Progenitor cell of endocrine pancreas (in vitro differentiated cells): Measurements from ENCODE around the gene ZMYM2. TPM values are rescaled to one million over a fixed set of nuclear protein-coding genes. Genes with fewer than 3 reads are reported as not detected.
A peak's percentile ranks its signal among the peaks of the same experiment; 100 is the strongest.

Source experiments
- DNase-seq: peaks from one replicate; pipeline ENCODE4 v3.0.0; 2021; ENCODE audit warnings: low spot score; ENCODE audit not compliant: unreplicated experiment
- H3K27ac Mint-ChIP-seq: 2 replicates; pipeline ENCODE4 v1.8.0; 2021; ENCODE audit warnings: mild to moderate bottlenecking, moderate library complexity, mixed read lengths
- H3K27me3 Mint-ChIP-seq: 2 replicates; pipeline ENCODE4 v1.8.0; 2021; ENCODE audit warnings: mixed read lengths
- H3K36me3 Mint-ChIP-seq: 2 replicates; pipeline ENCODE4 v1.8.0; 2022; ENCODE audit warnings: mixed read lengths; ENCODE audit not compliant: insufficient read depth
- H3K4me1 Mint-ChIP-seq: 2 replicates; pipeline ENCODE4 v1.8.0; 2021; ENCODE audit warnings: low read depth, mixed read lengths
- H3K4me3 Mint-ChIP-seq: 2 replicates; pipeline ENCODE4 v1.8.0; 2021; ENCODE audit warnings: low read depth, mild to moderate bottlenecking, moderate library complexity, mixed read lengths
- H3K9me3 Mint-ChIP-seq: 2 replicates; pipeline ENCODE4 v1.8.0; 2021; ENCODE audit warnings: low read depth, mixed read lengths
- CTCF ChIP-seq: fragments of 200-600 bp; sonication (generic); IDR thresholded peaks from one replicate; pipeline ENCODE4 v1.5.0; 2021; ENCODE audit warnings: antibody characterized with exemption, mild to moderate bottlenecking; ENCODE audit not compliant: unreplicated experiment
- total RNA-seq: library from RNA; stranded (reverse); gene quantifications from 2 replicates; pipeline ENCODE4 v1.2.1, GENCODE V29; 2021

ZMYM2 gene
- total RNA-seq, 1 donor from 2014 or later, result 192 TPM

DNA sequence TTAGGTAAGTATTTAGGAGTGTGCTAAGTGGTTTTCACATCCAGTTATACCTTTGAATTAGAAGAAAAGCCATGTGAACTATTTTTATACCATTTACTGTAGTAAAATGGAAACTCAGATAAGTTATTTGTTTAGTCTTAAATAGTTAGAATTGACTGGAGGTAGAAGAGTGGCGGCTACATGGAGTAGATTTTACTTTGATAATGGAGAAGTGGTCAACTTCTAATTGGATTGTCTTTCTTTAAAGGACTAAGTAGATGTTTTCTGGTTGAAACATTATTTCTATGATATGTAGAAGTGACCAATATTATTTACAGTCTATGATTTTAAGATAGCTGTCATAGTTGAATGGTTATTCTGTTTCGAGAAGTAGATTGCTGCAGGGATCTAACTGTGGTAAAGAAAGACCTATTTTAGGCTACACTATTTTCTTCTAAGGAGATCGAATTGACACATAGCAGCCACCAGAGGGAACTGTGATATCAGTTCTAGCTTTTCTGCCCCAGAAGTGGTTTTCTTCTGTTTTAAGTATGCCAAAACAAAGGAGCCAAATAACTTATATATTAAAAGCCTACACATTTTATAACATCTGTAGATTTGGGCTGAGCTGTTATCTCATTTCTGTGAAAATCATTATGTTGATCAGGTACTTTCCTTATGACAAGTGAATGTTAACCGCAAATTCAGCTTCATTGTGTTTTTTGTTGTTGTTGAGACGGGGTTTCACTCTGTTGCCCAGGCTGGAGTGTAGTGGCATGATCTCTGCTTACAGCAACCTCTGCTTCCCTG, 26.1 kb downstream of the ZMYM2 start:
- TF ChIP-seq CTCF, result peak; percentile 62
- no peaks in the 10 kb centered on the region for H3K27me3 Mint-ChIP-seq
- peaks cover 21% of the 10 kb centered on the region for H3K36me3 Mint-ChIP-seq
- H3K27ac Mint-ChIP-seq, result peak overlapping the region; percentile 53
- H3K9me3 Mint-ChIP-seq, result no peaks in the 10 kb centered on the region
- peaks cover 8% of the 10 kb centered on the region for H3K4me1 Mint-ChIP-seq
- no peak overlapping the region for H3K4me3 Mint-ChIP-seq
- DNase-seq, result no peak

- H3K4me3 Mint-ChIP-seq, result no peak overlapping the region
- H3K9me3 Mint-ChIP-seq, result no peaks in the 10 kb centered on the region
- H3K4me1 Mint-ChIP-seq, result peaks cover 8% of the 10 kb centered on the region
- no peak for DNase-seq
- no peak for TF ChIP-seq CTCF
- H3K27me3 Mint-ChIP-seq, result no peaks in the 10 kb centered on the region
- H3K27ac Mint-ChIP-seq, result peak overlapping the region; percentile 20
- peaks cover 18% of the 10 kb centered on the region for H3K36me3 Mint-ChIP-seq
These were observed 26.7 kb downstream of the ZMYM2 start for GRCh38 chr13:19985219-19985556.

GRCh38 chr13:19991531-19991930, 33.0 kb downstream of the ZMYM2 start:
- H3K27ac Mint-ChIP-seq, result peak overlapping the region; percentile 79
- TF ChIP-seq CTCF, result no peak
- H3K36me3 Mint-ChIP-seq, result peaks cover 19% of the 10 kb centered on the region

GRCh38 chr13:19993024-19993423, 34.5 kb downstream of the ZMYM2 start:
- Mint-ChIP-seq H3K36me3 (peaks cover 25% of the 10 kb centered on the region), H3K27me3 (no peaks in the 10 kb centered on the region), H3K27ac (no peak overlapping the region), H3K9me3 (no peaks in the 10 kb centered on the region), H3K4me1 (peaks cover 5% of the 10 kb centered on the region), H3K4me3 (no peak overlapping the region)
- no peak for TF ChIP-seq CTCF
- DNase-seq, result no peak

More at GRCh38 chr13:19991531-19991930, 33.0 kb downstream of the ZMYM2 start:
- Mint-ChIP-seq H3K27me3 (no peaks in the 10 kb centered on the region), H3K4me3 (no peak overlapping the region), H3K4me1 (peaks cover 2% of the 10 kb centered on the region), H3K9me3 (no peaks in the 10 kb centered on the region)
- DNase-seq, result no peak

DNA sequence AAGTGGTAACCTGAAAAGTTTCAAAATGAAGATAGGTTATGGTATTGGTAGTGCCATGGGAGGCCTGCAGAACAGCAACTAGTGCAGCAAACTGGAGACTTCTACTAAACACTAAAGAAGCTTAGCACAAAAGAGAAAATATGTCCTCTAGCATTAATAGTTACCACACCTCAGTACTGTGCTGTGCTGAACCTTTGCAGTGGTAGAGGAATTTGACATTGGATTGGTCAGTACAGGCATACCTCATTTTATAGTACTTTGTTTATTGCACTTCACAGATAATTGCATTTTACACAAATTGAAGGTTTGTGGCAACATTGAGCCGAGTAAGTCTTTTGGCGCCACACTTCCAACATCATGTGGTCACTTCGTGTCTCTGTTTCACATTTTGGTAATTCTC, 40.4 kb downstream of the ZMYM2 start:
- peaks cover 28% of the 10 kb centered on the region for H3K36me3 Mint-ChIP-seq
- DNase-seq, result no peak
- no peaks in the 10 kb centered on the region for H3K9me3 Mint-ChIP-seq
- no peak for TF ChIP-seq CTCF
- no peaks in the 10 kb centered on the region for H3K27me3 Mint-ChIP-seq
- no peak overlapping the region for H3K27ac Mint-ChIP-seq
- H3K4me3 Mint-ChIP-seq, result no peak overlapping the region
- peaks cover 32% of the 10 kb centered on the region for H3K4me1 Mint-ChIP-seq
